Left lung (tissue), 10 donors: Measurements from ENCODE around the gene CEP43. TPM values are rescaled to one million over a fixed set of nuclear protein-coding genes. Genes with fewer than 3 reads are reported as not detected.

Experiments used
- ATAC-seq: fragments of 200-7000 bp; cut with Tn5 transposase; one replicate; pipeline ENCODE4 v1.9.1; 2020; ENCODE audit warnings: moderate library complexity
- DNase-seq, 4 donors: peaks; one replicate each; pipeline ENCODE4 v3.0.0-alpha.2; 2013 to 2020
- H3K27ac ChIP-seq, 2 donors: fragments of 200-600 bp; sonication (generic) in 1 of 2; one replicate each; pipeline versions ENCODE4 v1.5.0 to v1.8.0; 2020 to 2021
- H3K27me3 ChIP-seq, 2 donors: fragments of 200-600 bp; sonication (generic) in 1 of 2; one replicate each; pipeline versions ENCODE4 v1.5.0 to v1.8.0; 2020 to 2021
- H3K36me3 ChIP-seq, 2 donors: fragments of 200-600 bp; sonication (generic) in 1 of 2; one replicate each; pipeline versions ENCODE4 v1.5.0 to v1.8.0; 2020 to 2021
- H3K4me1 ChIP-seq, 2 donors: fragments of 200-600 bp; one replicate each; pipeline ENCODE4 v1.8.0; 2021
- H3K4me3 ChIP-seq, 2 donors: fragments of 200-600 bp; sonication (generic) in 1 of 2; one replicate each; pipeline versions ENCODE4 v1.5.0 to v1.8.0; 2020 to 2021; ENCODE audit warnings: mild to moderate bottlenecking in 1 of 2
- H3K9me3 ChIP-seq, 2 donors: fragments of 200-600 bp; sonication (generic) in 1 of 2; one replicate each; pipeline versions ENCODE4 v1.5.0 to v1.8.0; 2020 to 2021
- CTCF ChIP-seq, 2 donors: fragments of 200-600 bp; sonication (generic) in 1 of 2; IDR thresholded peaks; one replicate each; pipeline versions ENCODE4 v1.5.0 to v1.8.0; 2021; ENCODE audit warnings: antibody characterized with exemption in 2 of 2
- intact Hi-C, 2 donors: fragments of 100-400 bp; cut with DNase I; formaldehyde crosslinking; loops; one replicate each; pipeline versions ENCODE4 v1.11.2 to v1.14.2; 2022
- polyA plus RNA-seq, 6 donors: library from polyadenylated mRNA; unstranded; fragments of 120-200 nt; gene quantifications; one replicate each; pipeline ENCODE4 v1.2.1, GENCODE V29; 2013; ENCODE audit not compliant: insufficient read length in 6 of 6
- total RNA-seq, 2 donors: library from RNA; stranded (reverse); fragmentation: NEBNext Ultra II Directional; extraction: Animal tissue kit (Norgen Biotek cat#: 25700); gene quantifications; one replicate each; pipeline ENCODE4 v1.2.1, GENCODE V29; 2021
- donor health status: DM: no; HTN: yes; CAD: no.
- donor health status: DM: no; HTN: no; CAD: no.

Gene CEP43
- total and polyA plus RNA-seq, 8 donors, result 15.3 to 50.6 (median 45.3) TPM

- DNase-seq (no peak), ATAC-seq (no peak)
- intact Hi-C loops, result no loop called here
- peaks cover 2 to 40% of the 10 kb centered on the region in 2 donors for H3K4me1 ChIP-seq
- H3K36me3 ChIP-seq, result no peaks in the 10 kb centered on the region
- no peaks in the 10 kb centered on the region for H3K27me3 ChIP-seq
- H3K9me3 ChIP-seq, result no peaks in the 10 kb centered on the region
- no peak for TF ChIP-seq CTCF (IDR thresholded peaks at IDR 0.05)
- H3K27ac ChIP-seq, result peak overlapping the region in 1 of 2 donors; percentile 99
- no peak overlapping the region for H3K4me3 ChIP-seq
Measured at GRCh38 chr6:166960609-166960978, 38.6 kb upstream of the CEP43 start.

- no peaks in the 10 kb centered on the region for H3K36me3 ChIP-seq
- no peaks in the 10 kb centered on the region for H3K9me3 ChIP-seq
- ATAC-seq, result no peak
- no peaks in the 10 kb centered on the region for H3K27me3 ChIP-seq
- H3K4me1 ChIP-seq, result peaks cover 0 to 8% of the 10 kb centered on the region in 2 donors
- no peak overlapping the region for H3K4me3 ChIP-seq
- intact Hi-C loops, result no loop called here
- DNase-seq, result no peak
- TF ChIP-seq CTCF (IDR thresholded peaks at IDR 0.05), result no peak
- no peak overlapping the region for H3K27ac ChIP-seq
Measured at GRCh38 chr6:166966268-166966667, 32.9 kb upstream of the CEP43 start.

DNA sequence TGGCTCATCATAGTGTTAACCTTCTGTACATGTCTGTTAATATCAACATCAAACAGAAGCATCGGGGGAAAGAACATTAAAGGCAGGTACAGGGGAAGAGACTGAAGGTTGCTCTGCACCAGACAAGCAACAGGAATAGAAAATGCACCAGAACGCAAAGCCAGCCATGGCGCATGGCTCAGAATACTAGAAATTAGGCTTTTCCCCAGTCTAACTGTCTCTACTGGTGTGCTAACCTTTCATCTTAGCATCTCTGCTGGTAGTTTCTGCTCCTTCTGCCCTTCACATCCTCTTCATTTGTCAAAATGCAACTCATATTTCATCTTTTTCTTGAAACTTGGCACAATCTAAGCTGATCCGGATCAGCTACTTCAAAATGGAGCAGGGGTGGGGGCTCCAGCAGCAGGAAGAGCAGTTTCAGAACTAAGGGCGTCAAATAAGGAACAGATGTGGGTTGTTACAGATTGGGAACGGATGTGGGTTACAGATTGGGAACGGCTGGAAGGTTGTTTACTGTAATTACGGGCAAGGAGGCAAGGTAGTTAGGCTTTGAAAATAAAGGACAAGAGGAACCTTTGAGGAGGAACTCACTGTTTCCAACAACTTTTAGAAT is 29.7 kb upstream of the CEP43 start:
- no peak for TF ChIP-seq CTCF (IDR thresholded peaks at IDR 0.05)
- Histone ChIP-seq H3K4me1 (peaks cover 0 to 8% of the 10 kb centered on the region in 2 donors), H3K9me3 (no peaks in the 10 kb centered on the region), H3K27ac (peak overlapping the region in 1 of 2 donors; percentile 42), H3K4me3 (no peak overlapping the region), H3K27me3 (no peaks in the 10 kb centered on the region), H3K36me3 (no peaks in the 10 kb centered on the region)
- DNase-seq (no peak), ATAC-seq (no peak)
- intact Hi-C loops, result no loop called here

DNA sequence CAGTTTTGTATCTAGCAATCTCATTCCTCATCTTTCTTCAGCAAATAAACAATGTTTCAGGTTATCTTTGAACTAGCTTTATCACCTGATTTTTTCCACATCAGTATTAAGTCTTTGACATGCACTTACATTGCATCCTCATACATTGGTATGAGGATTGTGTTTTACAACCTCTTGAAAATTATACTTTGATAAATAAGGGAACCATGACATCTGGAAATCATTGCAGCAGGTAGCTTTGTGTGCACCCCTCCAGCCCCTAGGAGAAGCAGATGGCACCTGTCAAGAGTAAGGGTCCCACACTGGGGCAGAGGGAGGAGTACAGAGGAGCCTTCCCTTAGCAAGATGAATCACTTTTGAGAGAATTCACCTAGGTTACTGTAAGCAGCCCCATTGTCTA is 29.1 kb upstream of the CEP43 start:
- Histone ChIP-seq H3K36me3 (no peaks in the 10 kb centered on the region), H3K27ac (no peak overlapping the region), H3K9me3 (no peaks in the 10 kb centered on the region), H3K4me1 (peaks cover 0 to 8% of the 10 kb centered on the region in 2 donors), H3K4me3 (no peak overlapping the region), H3K27me3 (no peaks in the 10 kb centered on the region)
- no peak for DNase-seq
- intact Hi-C loops, result no loop called here
- ATAC-seq, result no peak
- TF ChIP-seq CTCF (IDR thresholded peaks at IDR 0.05), result no peak

DNA sequence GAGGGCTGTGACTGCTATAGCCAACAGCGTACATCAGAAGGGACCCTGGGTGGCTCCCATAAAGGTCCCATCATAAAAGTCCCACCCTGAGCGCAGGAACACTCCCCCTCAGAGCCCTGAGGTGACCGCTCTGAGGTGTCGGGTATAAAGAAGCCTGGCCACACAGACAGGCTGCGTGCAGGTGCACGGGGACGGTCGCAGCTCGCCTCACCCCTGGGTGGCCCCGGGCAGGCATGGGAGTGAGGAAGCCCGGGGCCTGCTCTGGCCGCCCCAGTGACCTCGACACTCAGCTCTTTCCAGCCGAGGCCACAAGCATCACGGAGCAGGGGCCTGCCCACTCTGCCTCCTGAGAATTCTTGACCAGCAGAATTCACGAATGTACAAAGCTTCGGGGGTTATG is 28.4 kb upstream of the CEP43 start:
- Histone ChIP-seq H3K9me3 (no peaks in the 10 kb centered on the region), H3K27ac (no peak overlapping the region), H3K36me3 (no peaks in the 10 kb centered on the region), H3K4me1 (peaks cover 0 to 8% of the 10 kb centered on the region in 2 donors), H3K27me3 (no peaks in the 10 kb centered on the region), H3K4me3 (no peak overlapping the region)
- intact Hi-C loops, result no loop called here
- TF ChIP-seq CTCF (IDR thresholded peaks at IDR 0.05), result no peak
- DNase-seq (no peak), ATAC-seq (no peak)
